HCT116 (cell line): ENCODE data around the gene ARRB2. TPM values are rescaled to one million over a fixed set of nuclear protein-coding genes. Genes with fewer than 3 reads are reported as not detected.

ENCODE experiments used
- ATAC-seq: fragments of 200-7000 bp; cut with Tn5 transposase; 2 replicates; pipeline ENCODE4 v1.9.1; 2020; ENCODE audit warnings: mild to moderate bottlenecking, moderate library complexity
- BruUV-seq: library from RNA; stranded (reverse); fragments of 400-500 nt; replicated peaks from 2 replicates; lab custom pipeline; 2021; lab: Mats Ljungman, UMichigan
- CTCF ChIA-PET: fragments of 300-600 bp; sonication (Branson Sonifier 250); formaldehyde crosslinking; loops from one replicate; lab custom pipeline; 2021; ENCODE audit warnings: antibody characterized with exemption; lab: Charles Lee
- POLR2A ChIA-PET: fragments of 300-600, 350-600 bp; sonication (Branson Sonifier 250); formaldehyde crosslinking; loops from one replicate; lab custom pipeline; 2021; ENCODE audit warnings: antibody characterized with exemption; lab: Charles Lee
- RAD21 ChIA-PET, 2 experiments: fragments of 300-600 bp; sonication (Branson Sonifier 250); formaldehyde crosslinking; loops; one replicate each; lab custom pipeline; 2023; ENCODE audit warnings: low total read pairs in 2 of 2; ENCODE audit not compliant: uncharacterized antibody in 2 of 2, unreplicated experiment in 2 of 2, low non-redundant PET in 1 of 2; lab: Charles Lee
- DNase-seq: peaks from one replicate; pipeline ENCODE4 v3.0.0-alpha.2; 2010; ENCODE audit warnings: low read depth, low spot score
- H2AFZ ChIP-seq: fragments of 200-600 bp; shearing (Covaris generic), sonication (generic); 2 replicates; pipeline ENCODE4 v1.6.1; 2017; ENCODE audit warnings: low read depth, mixed run types, mixed read lengths, antibody characterized with exemption, low read length; ENCODE audit not compliant: poor library complexity, severe bottlenecking
- H3K27ac ChIP-seq: 2 replicates; pipeline ENCODE4 v1.5.1; 2012; ENCODE audit warnings: low read depth, low read length
- H3K27me3 ChIP-seq: fragments of 200-600 bp; sonication (generic); 2 replicates; pipeline ENCODE4 v1.6.1; 2016; ENCODE audit warnings: mixed run types, low read length, mixed read lengths; ENCODE audit not compliant: insufficient read depth
- H3K36me3 ChIP-seq, 2 experiments: fragments of 200-500 bp in 1 of 2; fragments of 200-600 bp in 1 of 2; sonication (Bioruptor generic) in 1 of 2; sonication (generic) in 1 of 2; 2 replicates each; pipeline versions ENCODE4 v1.5.1 to v1.6.1; 2014 to 2016; ENCODE audit warnings: low read length in 2 of 2, inconsistent platforms in 1 of 2, mixed read lengths in 1 of 2, mixed run types in 1 of 2; ENCODE audit not compliant: insufficient read depth in 2 of 2, control insufficient read depth in 1 of 2
- H3K4me1 ChIP-seq, 2 experiments: fragments of 200-600 bp in 1 of 2; sonication (generic) in 1 of 2; 2 replicates each; pipeline versions ENCODE4 v1.5.1 to v1.6.1; 2012 to 2017; ENCODE audit warnings: low read length in 2 of 2, inconsistent platforms in 1 of 2, mild to moderate bottlenecking in 1 of 2, mixed read lengths in 1 of 2, mixed run types in 1 of 2, moderate library complexity in 1 of 2; ENCODE audit not compliant: insufficient read depth in 2 of 2, control insufficient read depth in 1 of 2
- H3K4me2 ChIP-seq: fragments of 200-600 bp; sonication (generic); 2 replicates; pipeline ENCODE4 v1.6.1; 2017; ENCODE audit warnings: mixed run types, low read length, mixed read lengths
- H3K4me3 ChIP-seq, 2 experiments: fragments of 200-600 bp in 1 of 2; sonication (generic) in 1 of 2; replicated peaks in 1 of 2; 2 replicates each; pipeline ENCODE4 v1.5.1; 2011 to 2016; ENCODE audit warnings: low read length in 2 of 2, control low read depth in 1 of 2, low read depth in 1 of 2, mild to moderate bottlenecking in 1 of 2, mixed read lengths in 1 of 2, mixed run types in 1 of 2
- H3K79me2 ChIP-seq: fragments of 200-600 bp; sonication (generic); 2 replicates; pipeline ENCODE4 v1.6.1; 2017; ENCODE audit warnings: mild to moderate bottlenecking, mixed run types, low read length, moderate library complexity, mixed read lengths; ENCODE audit not compliant: insufficient read depth
- H3K9ac ChIP-seq: fragments of 200-600 bp; sonication (generic); 2 replicates; pipeline ENCODE4 v1.6.1; 2016; ENCODE audit warnings: low read length, mixed read lengths
- H3K9me2 ChIP-seq: fragments of 200-600 bp; sonication (generic), shearing (Covaris generic); 2 replicates; pipeline ENCODE4 v1.6.1; 2017; ENCODE audit warnings: mixed run types, mild to moderate bottlenecking, moderate library complexity; ENCODE audit not compliant: insufficient read depth
- H3K9me3 ChIP-seq, 2 experiments: fragments of 200-500 bp in 1 of 2; fragments of 200-600 bp in 1 of 2; sonication (Bioruptor generic) in 1 of 2; sonication (generic) in 1 of 2; 2 replicates each; pipeline ENCODE4 v1.6.1; 2014 to 2017; ENCODE audit warnings: low read length in 2 of 2, mixed read lengths in 2 of 2, inconsistent platforms in 1 of 2, low read depth in 1 of 2, mild to moderate bottlenecking in 1 of 2, mixed run types in 1 of 2, moderate library complexity in 1 of 2; ENCODE audit not compliant: control insufficient read depth in 1 of 2, insufficient read depth in 1 of 2
- H4K20me1 ChIP-seq: fragments of 200-600 bp; sonication (generic), shearing (Covaris generic); 2 replicates; pipeline ENCODE4 v1.6.1; 2017; ENCODE audit warnings: mixed run types, mild to moderate bottlenecking, moderate library complexity; ENCODE audit not compliant: insufficient read depth
- CBX3 ChIP-seq: IDR thresholded peaks from 2 replicates; pipeline ENCODE4 v1.6.1; 2012; ENCODE audit warnings: low read depth
- CEBPB ChIP-seq: IDR thresholded peaks from 2 replicates; pipeline ENCODE4 v1.6.1; 2012; ENCODE audit warnings: low read depth
- EGR1 ChIP-seq: IDR thresholded peaks from 2 replicates; pipeline ENCODE4 v1.6.1; 2012; ENCODE audit warnings: low read depth
- ELF1 ChIP-seq: IDR thresholded peaks from 2 replicates; pipeline ENCODE4 v1.6.1; 2012; ENCODE audit warnings: low read depth, borderline replicate concordance
- EZH2 ChIP-seq: fragments of 200-600 bp; sonication (generic); IDR thresholded peaks from 2 replicates; pipeline ENCODE4 v1.6.1; 2017; ENCODE audit warnings: antibody characterized with exemption, mixed run types
- FOSL1 ChIP-seq: IDR thresholded peaks from 2 replicates; pipeline ENCODE4 v1.6.1; 2012; ENCODE audit warnings: low read depth
- JUND ChIP-seq: IDR thresholded peaks from 2 replicates; pipeline ENCODE4 v1.6.1; 2012
- POLR2A ChIP-seq: IDR thresholded peaks from 2 replicates; pipeline ENCODE4 v1.7.0; 2011; ENCODE audit warnings: borderline replicate concordance; ENCODE audit not compliant: insufficient read depth, insufficient read length; ENCODE audit errors: extremely low read depth
- POLR2AphosphoS5 ChIP-seq: IDR thresholded peaks from 2 replicates; pipeline ENCODE4 v1.6.1; 2011; ENCODE audit warnings: mild to moderate bottlenecking, low read depth, low read length, moderate library complexity
- intact Hi-C: fragments of 100-400 bp; cut with micrococcal nuclease; formaldehyde crosslinking; loops from 2 replicates; pipeline ENCODE4 v1.10.0; 2022
- total RNA-seq: library from RNA; stranded (reverse); gene quantifications from one replicate; pipeline ENCODE4 v1.2.1, GENCODE V29; 2021; ENCODE audit not compliant: unreplicated experiment
- TF ChIP-seq, protein P1 (sequence below): IDR thresholded peaks from 2 replicates; pipeline ENCODE4 v1.6.1; 2012; ENCODE audit warnings: low read depth

ARRB2 gene
- total RNA-seq, 1 experiment from 2014 or later: 70.8 TPM

DNA sequence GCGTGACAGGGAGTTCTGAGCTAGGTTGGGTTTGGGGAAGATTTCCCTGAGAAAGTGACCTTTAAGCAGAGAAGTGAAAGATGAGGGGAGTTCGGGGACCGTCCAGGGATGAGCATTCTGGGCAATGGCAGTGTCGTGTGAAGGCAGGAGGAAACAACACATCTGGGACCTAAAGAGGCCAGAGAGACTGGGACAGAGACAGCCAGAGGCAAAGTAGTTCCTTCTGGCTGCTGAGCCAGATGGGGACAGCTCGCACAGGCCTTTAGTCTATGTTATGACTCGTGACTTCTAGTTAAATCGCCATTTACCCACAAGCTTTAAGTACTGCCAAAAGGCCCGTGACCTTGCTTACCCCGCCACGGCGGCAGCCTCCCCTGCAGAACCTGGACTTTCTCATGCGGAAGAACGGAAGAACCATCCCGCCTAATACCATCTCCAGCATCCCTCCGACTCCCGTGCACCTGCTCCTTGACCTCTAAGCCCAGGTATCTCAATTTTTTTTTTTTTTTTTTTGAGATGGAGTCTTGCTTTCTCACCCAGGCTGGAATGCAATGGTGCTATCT is 12.3 kb downstream of the ARRB2 start:
- Histone ChIP-seq H3K9me3 (no peaks in the 10 kb centered on the region), H3K4me3 (no peak overlapping the region), H3K36me3 (peaks cover 8% of the 10 kb centered on the region in 2 experiments; a peak in 2 of 4 replicates), H3K4me1 (peaks cover 16 to 17% of the 10 kb centered on the region in 2 experiments), H3K27ac (no peak overlapping the region), H3K27me3 (no peaks in the 10 kb centered on the region), H4K20me1 (no peaks in the 10 kb centered on the region), H3K4me2 (no peak overlapping the region), H2AFZ (no peak overlapping the region), H3K9me2 (no peaks in the 10 kb centered on the region), H3K9ac (no peak overlapping the region), H3K79me2 (no peaks in the 10 kb centered on the region)
- no peak for ATAC-seq
- TF ChIP-seq POLR2AphosphoS5 (no peak), JUND (no peak), EZH2 (no peak), CBX3 (no peak), CEBPB (no peak), FOSL1 (no peak), ELF1 (no peak), POLR2A (no peak), EGR1 (no peak)
- TF ChIP-seq, protein P1, sequence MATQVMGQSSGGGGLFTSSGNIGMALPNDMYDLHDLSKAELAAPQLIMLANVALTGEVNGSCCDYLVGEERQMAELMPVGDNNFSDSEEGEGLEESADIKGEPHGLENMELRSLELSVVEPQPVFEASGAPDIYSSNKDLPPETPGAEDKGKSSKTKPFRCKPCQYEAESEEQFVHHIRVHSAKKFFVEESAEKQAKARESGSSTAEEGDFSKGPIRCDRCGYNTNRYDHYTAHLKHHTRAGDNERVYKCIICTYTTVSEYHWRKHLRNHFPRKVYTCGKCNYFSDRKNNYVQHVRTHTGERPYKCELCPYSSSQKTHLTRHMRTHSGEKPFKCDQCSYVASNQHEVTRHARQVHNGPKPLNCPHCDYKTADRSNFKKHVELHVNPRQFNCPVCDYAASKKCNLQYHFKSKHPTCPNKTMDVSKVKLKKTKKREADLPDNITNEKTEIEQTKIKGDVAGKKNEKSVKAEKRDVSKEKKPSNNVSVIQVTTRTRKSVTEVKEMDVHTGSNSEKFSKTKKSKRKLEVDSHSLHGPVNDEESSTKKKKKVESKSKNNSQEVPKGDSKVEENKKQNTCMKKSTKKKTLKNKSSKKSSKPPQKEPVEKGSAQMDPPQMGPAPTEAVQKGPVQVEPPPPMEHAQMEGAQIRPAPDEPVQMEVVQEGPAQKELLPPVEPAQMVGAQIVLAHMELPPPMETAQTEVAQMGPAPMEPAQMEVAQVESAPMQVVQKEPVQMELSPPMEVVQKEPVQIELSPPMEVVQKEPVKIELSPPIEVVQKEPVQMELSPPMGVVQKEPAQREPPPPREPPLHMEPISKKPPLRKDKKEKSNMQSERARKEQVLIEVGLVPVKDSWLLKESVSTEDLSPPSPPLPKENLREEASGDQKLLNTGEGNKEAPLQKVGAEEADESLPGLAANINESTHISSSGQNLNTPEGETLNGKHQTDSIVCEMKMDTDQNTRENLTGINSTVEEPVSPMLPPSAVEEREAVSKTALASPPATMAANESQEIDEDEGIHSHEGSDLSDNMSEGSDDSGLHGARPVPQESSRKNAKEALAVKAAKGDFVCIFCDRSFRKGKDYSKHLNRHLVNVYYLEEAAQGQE: no peak
- RAD21 ChIA-PET: no interaction called here
- POLR2A ChIA-PET: no interaction called here
- CTCF ChIA-PET: no interaction called here
- no peak for DNase-seq
- intact Hi-C loops: no loop called here
- BruUV-seq: no TSS peak
